GM19043 (cell line): Measurements from ENCODE around the gene MATCAP1.
A peak's percentile ranks its signal among the peaks of the same experiment; 100 is the strongest.

ENCODE experiments used
- ATAC-seq: cut with Tn5 transposase; IDR thresholded peaks from one replicate; pipeline ENCODE4 v1.9.1; 2021; ENCODE audit warnings: low read depth; ENCODE audit not compliant: unreplicated experiment

MATCAP1 gene

GRCh38 chr16:67183627-67184452 lies at the start of gene MATCAP1:
MATCAP1 (minus strand) TSS chr16:67183963; CDS start chr16:67180610, 3,353 bp downstream.
- peak; percentile 93 for ATAC-seq

GRCh38 chr16:67230809-67231660 lies 47.3 kb upstream of the MATCAP1 start:
- no peak for ATAC-seq

GRCh38 chr16:67229906-67230808 lies 46.4 kb upstream of the MATCAP1 start:
- ATAC-seq, result no peak

GRCh38 chr16:67228905-67229304 lies 45.1 kb upstream of the MATCAP1 start:
- no peak for ATAC-seq

GRCh38 chr16:67228034-67228785 lies 44.4 kb upstream of the MATCAP1 start:
- ATAC-seq, result no peak

- ATAC-seq, result no peak
Measured at GRCh38 chr16:67227567-67227921, 43.8 kb upstream of the MATCAP1 start.

GRCh38 chr16:67226804-67227566 lies 43.2 kb upstream of the MATCAP1 start, which contains the start of gene TMEM208:
TMEM208 (plus strand) TSS chr16:67227130; CDS start chr16:67227219, 89 bp downstream.
- peak; percentile 92 for ATAC-seq

- no peak for ATAC-seq
Measured at GRCh38 chr16:67226295-67226803, 42.6 kb upstream of the MATCAP1 start.

GRCh38 chr16:67223992-67224391 lies 40.2 kb upstream of the MATCAP1 start:
- no peak for ATAC-seq

- ATAC-seq, result no peak
Measured at GRCh38 chr16:67216612-67217490, 33.1 kb upstream of the MATCAP1 start.

- no peak for ATAC-seq
Measured at GRCh38 chr16:67215706-67216105, 31.9 kb upstream of the MATCAP1 start.

GRCh38 chr16:67213197-67214019 lies 29.6 kb upstream of the MATCAP1 start:
- no peak for ATAC-seq

GRCh38 chr16:67212766-67213165 lies 29.0 kb upstream of the MATCAP1 start:
- ATAC-seq, result no peak

GRCh38 chr16:67211674-67212073 lies 27.9 kb upstream of the MATCAP1 start:
- ATAC-seq, result no peak

- ATAC-seq, result no peak
Measured at GRCh38 chr16:67210069-67210937, 26.5 kb upstream of the MATCAP1 start.

GRCh38 chr16:67209565-67209964 lies 25.8 kb upstream of the MATCAP1 start:
- ATAC-seq, result no peak
